GM12878 (cell line): Measurements from ENCODE around the gene PLXNA2. TPM values are rescaled to one million over a fixed set of nuclear protein-coding genes. Genes with fewer than 3 reads are reported as not detected.

Source experiments
- ATAC-seq: fragments of 200-7000 bp; cut with Tn5 transposase; 3 replicates; pipeline ENCODE4 v1.9.1; 2020; ENCODE audit warnings: mild to moderate bottlenecking, moderate library complexity
- BruUV-seq: library from RNA; stranded (reverse); fragments of 400-500 nt; replicated peaks from 2 replicates; lab custom pipeline; 2021; lab: Mats Ljungman, UMichigan
- CTCF ChIA-PET: fragments of 300-600 bp; sonication (Branson Sonifier 250); formaldehyde crosslinking; extraction: SDS; loops from one replicate; lab custom pipeline; 2021; ENCODE audit warnings: inconsistent platforms; lab: Yijun Ruan, JAX
- POLR2A ChIA-PET: fragments of 350-600 bp; formaldehyde crosslinking; extraction: SDS; loops from one replicate; lab custom pipeline; 2021; ENCODE audit warnings: inconsistent platforms; lab: Charles Lee
- RAD21 ChIA-PET: fragments of 300-600 bp; sonication (Branson Sonifier 250); formaldehyde crosslinking; loops from one replicate; lab custom pipeline; 2023; ENCODE audit warnings: antibody characterized with exemption; ENCODE audit not compliant: unreplicated experiment; lab: Charles Lee
- SMC1A ChIA-PET: fragments of 300-600 bp; sonication (Branson Sonifier 250); formaldehyde crosslinking; loops from one replicate; lab custom pipeline; 2023; ENCODE audit not compliant: unreplicated experiment, uncharacterized antibody; lab: Charles Lee
- DNase-seq: peaks from one replicate; pipeline ENCODE4 v3.0.0-alpha.2; 2011; ENCODE audit warnings: low read depth, low spot score
- FAIRE-seq: peaks from 3 replicates; lab custom pipeline; 2011; peaks lifted over from hg19 to GRCh38; lab: Jason Lieb, UNC
- H2AFZ ChIP-seq: 2 replicates; pipeline ENCODE4 v1.6.0; 2011; ENCODE audit warnings: low read depth, low read length, control low read depth; ENCODE audit not compliant: control insufficient read depth
- H3K27ac ChIP-seq: 2 replicates; pipeline ENCODE4 v1.5.1; 2011; ENCODE audit warnings: control low read depth; ENCODE audit not compliant: control insufficient read depth, insufficient read depth
- H3K27me3 ChIP-seq, 2 experiments: replicated peaks in 1 of 2; 2 replicates each; pipeline versions ENCODE4 v1.6.0 to v1.6.1; 2011; ENCODE audit warnings: low read length in 1 of 2; ENCODE audit not compliant: control insufficient read depth in 2 of 2, insufficient read depth in 2 of 2
- H3K36me3 ChIP-seq, 2 experiments: 2 replicates each; pipeline ENCODE4 v1.5.1; 2011; ENCODE audit warnings: low read length in 1 of 2; ENCODE audit not compliant: control insufficient read depth in 2 of 2, insufficient read depth in 2 of 2
- H3K4me1 ChIP-seq: 2 replicates; pipeline ENCODE4 v1.6.1; 2011; ENCODE audit warnings: mild to moderate bottlenecking, low read length, moderate library complexity, mixed read lengths; ENCODE audit not compliant: control insufficient read depth, insufficient read depth
- H3K4me2 ChIP-seq: 2 replicates; pipeline ENCODE4 v1.6.0; 2011; ENCODE audit warnings: control low read depth; ENCODE audit not compliant: control insufficient read depth, insufficient read depth
- H3K4me3 ChIP-seq: fragments of 200-600 bp; sonication (generic); 2 replicates; pipeline ENCODE4 v1.5.1; 2016
- H3K79me2 ChIP-seq: 2 replicates; pipeline ENCODE4 v1.6.0; 2011; ENCODE audit warnings: low read length; ENCODE audit not compliant: control insufficient read depth, insufficient read depth
- H3K9ac ChIP-seq: 2 replicates; pipeline ENCODE4 v1.8.0; 2011; ENCODE audit warnings: low read length, control low read depth, mixed read lengths; ENCODE audit not compliant: control insufficient read depth, insufficient read depth
- H3K9me3 ChIP-seq: replicated peaks from 3 replicates; pipeline ENCODE4 v1.5.1; 2011; ENCODE audit warnings: mild to moderate bottlenecking, low read length; ENCODE audit not compliant: control insufficient read depth, insufficient read depth
- H4K20me1 ChIP-seq: 2 replicates; pipeline ENCODE4 v1.6.0; 2011; ENCODE audit not compliant: control insufficient read depth, insufficient read depth
- ESRRA ChIP-seq: IDR thresholded peaks from 2 replicates; pipeline ENCODE4 v1.6.1; 2012; ENCODE audit warnings: mild to moderate bottlenecking, low read length, improper control_type of control experiment
- HCFC1 ChIP-seq: fragments of 150-350 bp; IDR thresholded peaks from 2 replicates; pipeline ENCODE4 v1.6.1; 2014; ENCODE audit warnings: low read length
- HSF1 ChIP-seq: fragments of 150-350 bp; IDR thresholded peaks from 2 replicates; pipeline ENCODE4 v1.6.1; 2014; ENCODE audit warnings: mild to moderate bottlenecking, low read depth, low read length
- KLF5 ChIP-seq: fragments of 450-650 bp; IDR thresholded peaks from 2 replicates; pipeline ENCODE4 v1.6.1; 2014; ENCODE audit warnings: mild to moderate bottlenecking; ENCODE audit not compliant: partially characterized antibody
- MEF2A ChIP-seq: IDR thresholded peaks from 2 replicates; pipeline ENCODE4 v1.6.1; 2011; ENCODE audit warnings: low read depth, mild to moderate bottlenecking, low read length, moderate library complexity; ENCODE audit not compliant: insufficient read depth
- MTA2 ChIP-seq: fragments of 450-650 bp; IDR thresholded peaks from 2 replicates; pipeline ENCODE4 v1.6.1; 2016; ENCODE audit warnings: low read depth, mild to moderate bottlenecking, moderate library complexity
- MTA3 ChIP-seq: IDR thresholded peaks from 2 replicates; pipeline ENCODE4 v1.6.1; 2012; ENCODE audit warnings: low read length, inconsistent platforms, borderline replicate concordance
- NBN ChIP-seq: fragments of 450-650 bp; IDR thresholded peaks from 2 replicates; pipeline ENCODE4 v1.6.1; 2016
- NR2C1 ChIP-seq: fragments of 450-650 bp; IDR thresholded peaks from 2 replicates; pipeline ENCODE4 v1.6.1; 2017; ENCODE audit warnings: antibody characterized with exemption, mild to moderate bottlenecking, moderate library complexity
- NR2C2 ChIP-seq: IDR thresholded peaks from 2 replicates; pipeline ENCODE4 v1.6.1; 2011; ENCODE audit warnings: borderline replicate concordance, low read depth; ENCODE audit not compliant: control insufficient read depth, insufficient read length
- RFX5 ChIP-seq: IDR thresholded peaks from 2 replicates; pipeline ENCODE4 v1.6.1; 2011; ENCODE audit warnings: low read depth, low read length, improper control_type of control experiment
- SMAD5 ChIP-seq: IDR thresholded peaks from 2 replicates; pipeline ENCODE4 v1.6.1; 2016; ENCODE audit warnings: antibody characterized with exemption, low read depth
- SREBF2 ChIP-seq: IDR thresholded peaks from 2 replicates; pipeline ENCODE4 v1.6.1; 2012; ENCODE audit warnings: mild to moderate bottlenecking, low read length
- STAT1 ChIP-seq: fragments of 450-650 bp; conservative IDR thresholded peaks from 2 replicates; pipeline ENCODE4 v1.6.1; 2014; ENCODE audit warnings: antibody characterized with exemption, mild to moderate bottlenecking
- USF1 ChIP-seq: IDR thresholded peaks from 2 replicates; pipeline ENCODE4 v1.6.1; 2011; ENCODE audit warnings: borderline replicate concordance, low read depth, mild to moderate bottlenecking, moderate library complexity, mixed read lengths, low read length; ENCODE audit not compliant: insufficient read depth; ENCODE audit errors: extremely low read length
- WGBS: methylation state at CpG from one replicate; pipeline ENCODE4 v1.1.6; 2016; ENCODE audit warnings: low lambda C conversion rate; ENCODE audit not compliant: insufficient replicate concordance, insufficient coverage; ENCODE audit errors: missing lambda C conversion rate; 5-methylcytosine and 5-hydroxymethylcytosine counted together
- in situ Hi-C: fragments of 300-500 bp; cut with MboI; formaldehyde crosslinking; loops from 9 replicates; pipeline ENCODE4 v1.14.3; 2018; ENCODE audit warnings: mixed read lengths
- intact Hi-C: fragments of 100-400 bp; cut with micrococcal nuclease; formaldehyde crosslinking; loops from one replicate; pipeline ENCODE4 v1.14.2; 2022; ENCODE audit not compliant: unreplicated experiment
- polyA plus RNA-seq, 11 experiments: library from polyadenylated mRNA; depleted of rRNA in 4 of 11; unstranded in 6 of 11; stranded (reverse) in 5 of 11; fragments of >200 nt; fragmentation: Nextera tagmentation in 4 of 11; fragmentation: Illumina TruSeq in 1 of 11; extraction: Ambion mirVana in 4 of 11; extraction: Trizol in 1 of 11; gene quantifications; 1 replicate in 1 of 11; 2 replicates in 10 of 11; pipeline versions ENCODE4 v1.2.1 to v1.2.3, GENCODE V29; 2011 to 2016; ENCODE audit warnings: inconsistent platforms in 2 of 11, missing spikeins in 2 of 11, low read depth in 1 of 11
- total RNA-seq, 4 experiments: library from RNA; depleted of rRNA in 3 of 4; stranded (reverse); fragments of >200 nt in 3 of 4; fragmentation: Illumina TruSeq in 1 of 4; extraction: Trizol in 1 of 4; gene quantifications; 2 replicates each; pipeline versions ENCODE4 v1.2.1 to v1.2.3, GENCODE V29; 2013 to 2021

The PLXNA2 gene
- total and polyA plus RNA-seq, 10 of the 15 experiments (the other 5 are each of a cell fraction or from before 2014, with no cell fraction given) = under 0.01 to 0.08 (median 0.07) TPM; not detected in 4

GRCh38 chr1:208061118-208061517 lies 183.1 kb downstream of the PLXNA2 start:
- WGBS = 46% methylated on average over 4 of the region's 4 CpGs
- POLR2A ChIA-PET = no interaction called here
- Histone ChIP-seq H3K4me3 (no peak overlapping the region), H3K4me1 (no peaks in the 10 kb centered on the region), H3K4me2 (no peak overlapping the region), H3K79me2 (no peaks in the 10 kb centered on the region), H3K27ac (no peak overlapping the region), H3K36me3 (no peaks in the 10 kb centered on the region), H2AFZ (no peak overlapping the region), H3K9me3 (no peaks in the 10 kb centered on the region), H3K9ac (no peak overlapping the region), H4K20me1 (no peaks in the 10 kb centered on the region), H3K27me3 (peaks cover 0 to 2% of the 10 kb centered on the region in 2 experiments; a peak in 3 of 4 replicates)
- CTCF ChIA-PET = no interaction called here
- intact Hi-C loops = no loop called here
- TF ChIP-seq NR2C1 = no peak
- TF ChIP-seq KLF5 = no peak
- TF ChIP-seq MTA3 = no peak
- TF ChIP-seq ESRRA = no peak
- TF ChIP-seq USF1 = no peak
- no peak for TF ChIP-seq NR2C2
- TF ChIP-seq RFX5 = no peak
- TF ChIP-seq MTA2 = no peak
- no peak for TF ChIP-seq HSF1
- TF ChIP-seq HCFC1 = no peak
- no peak for TF ChIP-seq STAT1
- no peak for TF ChIP-seq NBN
- TF ChIP-seq SREBF2 = no peak
- no peak for TF ChIP-seq SMAD5
- no peak for TF ChIP-seq MEF2A
- FAIRE-seq (no peak), DNase-seq (no peak), ATAC-seq (no peak)
- RAD21 ChIA-PET = no interaction called here
- no TSS peak for BruUV-seq
- in situ Hi-C loops = no loop called here
- SMC1A ChIA-PET = no interaction called here
